HEK293 (cell line): Measurements from ENCODE around the gene SUFU.
A peak's percentile ranks its signal among the peaks of the same experiment; 100 is the strongest.

Source experiments
- CTCF ChIA-PET: fragments of 350-600 bp; formaldehyde crosslinking; extraction: SDS; loops from one replicate; lab custom pipeline; 2021; ENCODE audit warnings: antibody characterized with exemption; lab: Yijun Ruan, JAX
- POLR2A ChIA-PET: fragments of 300-600 bp; formaldehyde crosslinking; extraction: SDS; loops from one replicate; lab custom pipeline; 2020; ENCODE audit warnings: antibody characterized with exemption, inconsistent platforms; lab: Yijun Ruan, JAX
- H3K27ac ChIP-seq: fragments of 200-500 bp; sonication (Bioruptor generic); 2 replicates; pipeline ENCODE4 v1.5.1; 2014; ENCODE audit warnings: low read depth, low read length, control low read depth, inconsistent platforms; ENCODE audit errors: extremely low read depth
- H3K36me3 ChIP-seq, 2 experiments: fragments of 200-500 bp in 1 of 2; sonication (Bioruptor generic) in 1 of 2; 1 replicate in 1 of 2; 2 replicates in 1 of 2; pipeline ENCODE4 v1.5.1; 2014 to 2017; ENCODE audit warnings: inconsistent platforms in 2 of 2, low read length in 2 of 2; ENCODE audit not compliant: control insufficient read depth in 2 of 2, insufficient read depth in 1 of 2
- H3K4me1 ChIP-seq: fragments of 200-500 bp; sonication (Bioruptor generic); 2 replicates; pipeline ENCODE4 v1.5.1; 2014; ENCODE audit warnings: mild to moderate bottlenecking, low read length, inconsistent platforms; ENCODE audit not compliant: control insufficient read depth, insufficient read depth
- H3K4me3 ChIP-seq: 2 replicates; pipeline ENCODE4 v1.5.1; 2011; ENCODE audit warnings: low read depth, mild to moderate bottlenecking, control low read depth, low read length, moderate library complexity
- H3K9me3 ChIP-seq: fragments of 200-500 bp; sonication (Bioruptor generic); 2 replicates; pipeline ENCODE4 v1.5.1; 2014; ENCODE audit warnings: low read depth, low read length, inconsistent platforms; ENCODE audit not compliant: control insufficient read depth, insufficient read depth
- KLF10 ChIP-seq: fragments of 450-650 bp; IDR thresholded peaks from 2 replicates; pipeline ENCODE4 v1.5.1; 2018; ENCODE audit warnings: missing biosample characterization, mild to moderate bottlenecking, missing genetic modification characterization
- OVOL3 ChIP-seq: fragments of 450-650 bp; formaldehyde crosslinking; IDR thresholded peaks from 2 replicates; pipeline ENCODE4 v1.5.1; 2016; ENCODE audit warnings: missing biosample characterization, missing genetic modification characterization
- SP7 ChIP-seq: fragments of 450-650 bp; formaldehyde crosslinking; IDR thresholded peaks from 2 replicates; pipeline ENCODE4 v1.5.1; 2016; ENCODE audit warnings: missing biosample characterization, missing genetic modification characterization
- TSHZ1 ChIP-seq: fragments of 450-650 bp; formaldehyde crosslinking; IDR thresholded peaks from 2 replicates; pipeline ENCODE4 v1.5.1; 2016; ENCODE audit warnings: missing biosample characterization, missing genetic modification characterization, borderline replicate concordance
- ZBTB11 ChIP-seq: fragments of 450-650 bp; formaldehyde crosslinking; conservative IDR thresholded peaks from 2 replicates; pipeline ENCODE4 v1.5.1; 2016; ENCODE audit warnings: low read depth, missing biosample characterization, missing genetic modification characterization
- ZFHX2 ChIP-seq: fragments of 450-650 bp; formaldehyde crosslinking; conservative IDR thresholded peaks from 2 replicates; pipeline ENCODE4 v1.5.1; 2016; ENCODE audit warnings: missing biosample characterization, missing genetic modification characterization
- ZIC2 ChIP-seq: fragments of 450-650 bp; formaldehyde crosslinking; IDR thresholded peaks from 2 replicates; pipeline ENCODE4 v1.5.1; 2016; ENCODE audit warnings: missing biosample characterization, missing genetic modification characterization
- ZNF175 ChIP-seq: fragments of 450-650 bp; formaldehyde crosslinking; IDR thresholded peaks from 2 replicates; pipeline ENCODE4 v1.5.1; 2016; ENCODE audit warnings: missing biosample characterization, missing genetic modification characterization
- ZNF202 ChIP-seq: fragments of 450-650 bp; formaldehyde crosslinking; IDR thresholded peaks from 2 replicates; pipeline ENCODE4 v1.5.1; 2016; ENCODE audit warnings: missing biosample characterization, missing genetic modification characterization, borderline replicate concordance
- ZNF23 ChIP-seq: fragments of 450-650 bp; formaldehyde crosslinking; IDR thresholded peaks from 2 replicates; pipeline ENCODE4 v1.5.1; 2016; ENCODE audit warnings: missing biosample characterization, missing genetic modification characterization, borderline replicate concordance
- ZNF354C ChIP-seq: fragments of 450-650 bp; formaldehyde crosslinking; IDR thresholded peaks from 2 replicates; pipeline ENCODE4 v1.5.1; 2016; ENCODE audit warnings: missing biosample characterization, missing genetic modification characterization, low read depth, borderline replicate concordance
- ZNF548 ChIP-seq: fragments of 450-650 bp; formaldehyde crosslinking; IDR thresholded peaks from 2 replicates; pipeline ENCODE4 v1.5.1; 2016; ENCODE audit warnings: missing biosample characterization, missing genetic modification characterization
- ZNF658 ChIP-seq: fragments of 450-650 bp; formaldehyde crosslinking; IDR thresholded peaks from 2 replicates; pipeline ENCODE4; 2016; ENCODE audit warnings: missing biosample characterization, missing genetic modification characterization
- ZNF747 ChIP-seq: fragments of 450-650 bp; formaldehyde crosslinking; IDR thresholded peaks from 2 replicates; pipeline ENCODE4 v1.5.1; 2016; ENCODE audit warnings: missing biosample characterization, missing genetic modification characterization
- ZNF768 ChIP-seq: fragments of 450-650 bp; formaldehyde crosslinking; IDR thresholded peaks from 2 replicates; pipeline ENCODE4 v1.5.1; 2018; ENCODE audit warnings: missing biosample characterization, mild to moderate bottlenecking, missing genetic modification characterization
- ZSCAN16 ChIP-seq: fragments of 450-650 bp; formaldehyde crosslinking; IDR thresholded peaks from 2 replicates; pipeline ENCODE4 v1.5.1; 2016; ENCODE audit warnings: missing biosample characterization, missing genetic modification characterization
- TF ChIP-seq, protein P1 (sequence below): fragments of 450-650 bp; formaldehyde crosslinking; IDR thresholded peaks from 2 replicates; pipeline ENCODE4 v1.5.1; 2017; ENCODE audit warnings: missing biosample characterization, missing genetic modification characterization
- TF ChIP-seq, protein P2 (sequence below): sonication (generic); formaldehyde crosslinking; IDR thresholded peaks from 2 replicates; pipeline ENCODE4 v1.8.1; 2022; ENCODE audit warnings: mild to moderate bottlenecking, moderate library complexity, missing genetic modification reagents
- TF ChIP-seq, protein P3 (sequence below): fragments of 450-650 bp; formaldehyde crosslinking; IDR thresholded peaks from 2 replicates; pipeline ENCODE4 v1.5.1; 2017; ENCODE audit warnings: missing biosample characterization, missing genetic modification characterization

The SUFU gene

DNA sequence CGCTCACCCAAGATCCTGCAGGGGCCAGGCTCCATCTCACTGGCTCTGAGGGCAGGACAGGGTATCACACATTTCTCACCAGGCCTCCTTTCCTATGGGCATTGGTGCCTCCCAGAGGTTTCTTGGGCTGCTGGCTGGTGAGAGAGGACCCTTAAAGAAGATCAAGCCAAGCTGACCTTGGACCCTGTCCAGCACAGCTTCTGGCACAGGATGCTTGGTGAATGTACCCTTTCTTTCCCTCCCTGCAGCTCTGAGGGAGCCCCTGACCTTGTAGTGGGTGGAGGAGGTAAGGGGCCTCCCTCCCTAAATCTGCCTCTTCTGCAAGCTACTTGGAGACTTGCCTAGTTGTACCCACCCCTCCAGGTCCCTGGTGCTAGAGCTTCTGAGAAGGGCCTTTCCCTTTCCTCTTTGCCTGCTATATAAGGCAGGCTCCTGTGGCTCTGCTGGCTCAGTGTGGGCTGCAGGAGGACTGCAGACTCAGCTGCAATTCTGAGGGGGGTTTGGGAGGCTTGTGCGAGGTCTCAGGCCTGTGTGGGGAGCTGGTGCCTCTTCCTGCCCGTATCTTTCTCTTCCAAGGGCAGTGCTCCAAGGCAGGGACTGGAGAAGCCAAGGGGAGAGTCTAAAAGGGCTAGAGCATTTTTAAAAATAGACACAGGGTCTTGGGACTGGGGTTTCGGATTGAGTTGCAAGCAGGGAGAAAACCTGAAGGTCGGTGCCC, 128.8 kb downstream of the SUFU start:
- POLR2A ChIA-PET = interaction anchor here (1.3 kb wide), 1 partner anchor 9 kb away, joined by 3 read pairs; no protein-coding TSS in a partner anchor
- Histone ChIP-seq H3K36me3 (peaks cover 0 to 17% of the 10 kb centered on the region in 2 experiments; a peak in 1 of 3 replicates), H3K4me3 (no peak overlapping the region), H3K9me3 (no peaks in the 10 kb centered on the region), H3K4me1 (peaks cover 4% of the 10 kb centered on the region)
- TF ChIP-seq ZIC2 (0 out of 2 replicates have a peak, but pooled peaks have one; percentile 7), ZNF658 (tag by site-specific recombination) (no peak)
- TF ChIP-seq, protein P1, sequence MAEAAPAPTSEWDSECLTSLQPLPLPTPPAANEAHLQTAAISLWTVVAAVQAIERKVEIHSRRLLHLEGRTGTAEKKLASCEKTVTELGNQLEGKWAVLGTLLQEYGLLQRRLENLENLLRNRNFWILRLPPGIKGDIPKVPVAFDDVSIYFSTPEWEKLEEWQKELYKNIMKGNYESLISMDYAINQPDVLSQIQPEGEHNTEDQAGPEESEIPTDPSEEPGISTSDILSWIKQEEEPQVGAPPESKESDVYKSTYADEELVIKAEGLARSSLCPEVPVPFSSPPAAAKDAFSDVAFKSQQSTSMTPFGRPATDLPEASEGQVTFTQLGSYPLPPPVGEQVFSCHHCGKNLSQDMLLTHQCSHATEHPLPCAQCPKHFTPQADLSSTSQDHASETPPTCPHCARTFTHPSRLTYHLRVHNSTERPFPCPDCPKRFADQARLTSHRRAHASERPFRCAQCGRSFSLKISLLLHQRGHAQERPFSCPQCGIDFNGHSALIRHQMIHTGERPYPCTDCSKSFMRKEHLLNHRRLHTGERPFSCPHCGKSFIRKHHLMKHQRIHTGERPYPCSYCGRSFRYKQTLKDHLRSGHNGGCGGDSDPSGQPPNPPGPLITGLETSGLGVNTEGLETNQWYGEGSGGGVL = peak; percentile 72
- TF ChIP-seq, all 188 proteins: peak for 2
- CTCF ChIA-PET = interaction anchor here (0.5 to 1.0 kb wide), 4 partner anchors 18 to 733 kb away, joined by 3 to 4 read pairs (median 3); no protein-coding TSS in a partner anchor
- no peak overlapping the region for H3K27ac ChIP-seq

GRCh38 chr10:102633287-102633686, 129.5 kb downstream of the SUFU start:
- no peak overlapping the region for H3K4me3 ChIP-seq
- CTCF ChIA-PET = interaction anchor here (1.0 kb wide), 1 partner anchor 66 kb away, joined by 4 read pairs; no protein-coding TSS in a partner anchor
- TF ChIP-seq ZNF23 (tag by site-specific recombination) (no peak), ZBTB11 (tag by site-specific recombination) (no peak), ZFHX2 (tag by site-specific recombination) (no peak), SP7 (tag by site-specific recombination) (no peak), KLF10 (no peak), ZNF768 (tag by site-specific recombination) (no peak), OVOL3 (tag by site-specific recombination) (no peak), ZNF175 (no peak), ZSCAN16 (no peak), TSHZ1 (tag by site-specific recombination) (no peak), ZNF747 (tag by site-specific recombination) (no peak), ZNF202 (tag by site-specific recombination) (no peak), ZNF548 (tag by site-specific recombination) (no peak), ZNF354C (tag by site-specific recombination) (no peak)
- TF ChIP-seq, protein P2, sequence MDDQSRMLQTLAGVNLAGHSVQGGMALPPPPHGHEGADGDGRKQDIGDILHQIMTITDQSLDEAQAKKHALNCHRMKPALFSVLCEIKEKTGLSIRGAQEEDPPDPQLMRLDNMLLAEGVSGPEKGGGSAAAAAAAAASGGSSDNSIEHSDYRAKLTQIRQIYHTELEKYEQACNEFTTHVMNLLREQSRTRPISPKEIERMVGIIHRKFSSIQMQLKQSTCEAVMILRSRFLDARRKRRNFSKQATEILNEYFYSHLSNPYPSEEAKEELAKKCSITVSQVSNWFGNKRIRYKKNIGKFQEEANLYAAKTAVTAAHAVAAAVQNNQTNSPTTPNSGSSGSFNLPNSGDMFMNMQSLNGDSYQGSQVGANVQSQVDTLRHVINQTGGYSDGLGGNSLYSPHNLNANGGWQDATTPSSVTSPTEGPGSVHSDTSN = no peak
- TF ChIP-seq, protein P3, sequence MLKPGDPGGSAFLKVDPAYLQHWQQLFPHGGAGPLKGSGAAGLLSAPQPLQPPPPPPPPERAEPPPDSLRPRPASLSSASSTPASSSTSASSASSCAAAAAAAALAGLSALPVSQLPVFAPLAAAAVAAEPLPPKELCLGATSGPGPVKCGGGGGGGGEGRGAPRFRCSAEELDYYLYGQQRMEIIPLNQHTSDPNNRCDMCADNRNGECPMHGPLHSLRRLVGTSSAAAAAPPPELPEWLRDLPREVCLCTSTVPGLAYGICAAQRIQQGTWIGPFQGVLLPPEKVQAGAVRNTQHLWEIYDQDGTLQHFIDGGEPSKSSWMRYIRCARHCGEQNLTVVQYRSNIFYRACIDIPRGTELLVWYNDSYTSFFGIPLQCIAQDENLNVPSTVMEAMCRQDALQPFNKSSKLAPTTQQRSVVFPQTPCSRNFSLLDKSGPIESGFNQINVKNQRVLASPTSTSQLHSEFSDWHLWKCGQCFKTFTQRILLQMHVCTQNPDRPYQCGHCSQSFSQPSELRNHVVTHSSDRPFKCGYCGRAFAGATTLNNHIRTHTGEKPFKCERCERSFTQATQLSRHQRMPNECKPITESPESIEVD (tag by site-specific recombination) = no peak
- TF ChIP-seq, all 188 proteins: peak for 0
- Histone ChIP-seq H3K4me1 (peaks cover under 1% of the 10 kb centered on the region; the same call in 1 of the 2 replicates), H3K9me3 (no peaks in the 10 kb centered on the region), H3K27ac (no peak overlapping the region), H3K36me3 (peaks cover 0 to 17% of the 10 kb centered on the region in 2 experiments; a peak in 1 of 3 replicates)
- POLR2A ChIA-PET = interaction anchor here (1.3 kb wide), 1 partner anchor 9 kb away, joined by 3 read pairs; no protein-coding TSS in a partner anchor
